WTC11 (cell line): ENCODE results near the gene ALDH3B1. TPM values are rescaled to one million over a fixed set of nuclear protein-coding genes. Genes with fewer than 3 reads are reported as not detected.

ENCODE experiments used
- ATAC-seq: fragments of 200-7000 bp; cut with Tn5 transposase; 2 replicates; pipeline ENCODE4 v1.10.0; 2021; ENCODE audit warnings: mild to moderate bottlenecking, moderate library complexity
- CTCF ChIA-PET: fragments of 300-600 bp; sonication (Branson Sonifier 250); formaldehyde crosslinking; loops from one replicate; lab custom pipeline; 2021; ENCODE audit warnings: antibody characterized with exemption; lab: Charles Lee
- POLR2A ChIA-PET: fragments of 350-600 bp; sonication (Branson Sonifier 250); formaldehyde crosslinking; loops from one replicate; lab custom pipeline; 2021; ENCODE audit warnings: antibody characterized with exemption; lab: Charles Lee
- DNase-seq: peaks from one replicate; pipeline ENCODE4 v3.0.0; 2021; ENCODE audit warnings: low spot score
- H3K27ac Mint-ChIP-seq: 2 replicates; pipeline ENCODE4 v1.8.0; 2021; ENCODE audit warnings: mixed read lengths
- H3K27me3 Mint-ChIP-seq: 2 replicates; pipeline ENCODE4 v1.8.0; 2021; ENCODE audit warnings: low read depth, mild to moderate bottlenecking, moderate library complexity, mixed read lengths
- H3K36me3 Mint-ChIP-seq: 2 replicates; pipeline ENCODE4 v1.8.0; 2021; ENCODE audit warnings: mixed read lengths
- H3K4me1 Mint-ChIP-seq: 2 replicates; pipeline ENCODE4 v1.8.0; 2022; ENCODE audit warnings: mixed read lengths
- H3K4me3 Mint-ChIP-seq: 2 replicates; pipeline ENCODE4 v1.8.0; 2021; ENCODE audit warnings: mild to moderate bottlenecking, moderate library complexity, mixed read lengths
- H3K9me3 Mint-ChIP-seq: 2 replicates; pipeline ENCODE4 v1.8.0; 2021; ENCODE audit warnings: mixed read lengths
- FOXP4 ChIP-seq: sonication (generic); formaldehyde crosslinking; IDR thresholded peaks from 2 replicates; pipeline ENCODE4 v1.8.0; 2022; ENCODE audit warnings: mild to moderate bottlenecking, missing genetic modification reagents
- GABPB1 ChIP-seq: sonication (generic); formaldehyde crosslinking; IDR thresholded peaks from 2 replicates; pipeline ENCODE4 v1.8.1; 2023; ENCODE audit warnings: mild to moderate bottlenecking, missing genetic modification reagents
- GRHL2 ChIP-seq: fragments of 250-450 bp; sonication (Bioruptor Pico); IDR thresholded peaks from 2 replicates; pipeline ENCODE4 v1.8.0; 2022; ENCODE audit warnings: mild to moderate bottlenecking, moderate library complexity; ENCODE audit not compliant: insufficient replicate concordance, severe bottlenecking
- GTF2I ChIP-seq: fragments of 250-450 bp; sonication (Bioruptor Pico); conservative IDR thresholded peaks from 2 replicates; pipeline ENCODE4 v1.4.0; 2021; ENCODE audit warnings: mild to moderate bottlenecking
- NFYB ChIP-seq: sonication (generic); formaldehyde crosslinking; conservative IDR thresholded peaks from 2 replicates; pipeline ENCODE4 v1.8.0; 2022; ENCODE audit warnings: low read depth, missing genetic modification reagents
- OVOL2 ChIP-seq: fragments of 250-450 bp; sonication (Bioruptor Pico); IDR thresholded peaks from 2 replicates; pipeline ENCODE4 v1.9.0; 2021; ENCODE audit warnings: mild to moderate bottlenecking, borderline replicate concordance
- RELA ChIP-seq: sonication (generic); formaldehyde crosslinking; IDR thresholded peaks from 2 replicates; pipeline ENCODE4 v1.8.1; 2022; ENCODE audit warnings: missing genetic modification reagents, mild to moderate bottlenecking, borderline replicate concordance
- SMAD4 ChIP-seq: sonication (generic); formaldehyde crosslinking; IDR thresholded peaks from 2 replicates; pipeline ENCODE4 v1.8.0; 2022; ENCODE audit warnings: mild to moderate bottlenecking, missing genetic modification reagents
- SP1 ChIP-seq: sonication (generic); formaldehyde crosslinking; conservative IDR thresholded peaks from 2 replicates; pipeline ENCODE4 v1.8.1; 2022; ENCODE audit warnings: missing genetic modification reagents
- TCF7 ChIP-seq: sonication (generic); formaldehyde crosslinking; IDR thresholded peaks from 2 replicates; pipeline ENCODE4 v1.8.0; 2022; ENCODE audit warnings: mild to moderate bottlenecking, low read depth, missing genetic modification reagents, moderate library complexity
- ZBTB21 ChIP-seq: sonication (generic); formaldehyde crosslinking; IDR thresholded peaks from 2 replicates; pipeline ENCODE4 v1.8.1; 2023; ENCODE audit warnings: mild to moderate bottlenecking, missing genetic modification reagents, borderline replicate concordance
- ZNF512 ChIP-seq: sonication (generic); formaldehyde crosslinking; IDR thresholded peaks from 2 replicates; pipeline ENCODE4 v1.8.1; 2022; ENCODE audit warnings: missing genetic modification reagents, borderline replicate concordance
- total RNA-seq: library from RNA; stranded (reverse); gene quantifications from 3 replicates; pipeline ENCODE4 v1.2.3, GENCODE V29; 2021
- TF ChIP-seq, protein P1 (sequence below): fragments of 200-600 bp; IDR thresholded peaks from 2 replicates; pipeline ENCODE4 v1.8.0; 2022; ENCODE audit warnings: antibody characterized with exemption
- TF ChIP-seq, protein P2 (sequence below): fragments of 250-450 bp; sonication (Bioruptor Pico); IDR thresholded peaks from 2 replicates; pipeline ENCODE4 v1.8.0; 2021; ENCODE audit warnings: mild to moderate bottlenecking

Gene ALDH3B1
- total RNA-seq, 1 experiment from 2014 or later: 0.46 TPM

GRCh38 chr11:68015467-68015866 is 5.3 kb downstream of the ALDH3B1 start:
- ChIA-PET CTCF (no interaction called here), POLR2A (no interaction called here)
- Mint-ChIP-seq H3K4me1 (peaks cover 8% of the 10 kb centered on the region), H3K27ac (no peak overlapping the region), H3K36me3 (no peaks in the 10 kb centered on the region), H3K4me3 (no peak overlapping the region), H3K9me3 (no peaks in the 10 kb centered on the region), H3K27me3 (no peaks in the 10 kb centered on the region)
- TF ChIP-seq ZNF512 (CRISPR knock-in tag) (no peak), GRHL2 (CRISPR knock-in tag) (no peak), ZBTB21 (CRISPR knock-in tag) (no peak), GABPB1 (no peak), TCF7 (CRISPR knock-in tag) (no peak), OVOL2 (no peak), RELA (CRISPR knock-in tag) (no peak), FOXP4 (CRISPR knock-in tag) (no peak), NFYB (CRISPR knock-in tag) (no peak), SMAD4 (CRISPR knock-in tag) (no peak)
- TF ChIP-seq, protein P1, sequence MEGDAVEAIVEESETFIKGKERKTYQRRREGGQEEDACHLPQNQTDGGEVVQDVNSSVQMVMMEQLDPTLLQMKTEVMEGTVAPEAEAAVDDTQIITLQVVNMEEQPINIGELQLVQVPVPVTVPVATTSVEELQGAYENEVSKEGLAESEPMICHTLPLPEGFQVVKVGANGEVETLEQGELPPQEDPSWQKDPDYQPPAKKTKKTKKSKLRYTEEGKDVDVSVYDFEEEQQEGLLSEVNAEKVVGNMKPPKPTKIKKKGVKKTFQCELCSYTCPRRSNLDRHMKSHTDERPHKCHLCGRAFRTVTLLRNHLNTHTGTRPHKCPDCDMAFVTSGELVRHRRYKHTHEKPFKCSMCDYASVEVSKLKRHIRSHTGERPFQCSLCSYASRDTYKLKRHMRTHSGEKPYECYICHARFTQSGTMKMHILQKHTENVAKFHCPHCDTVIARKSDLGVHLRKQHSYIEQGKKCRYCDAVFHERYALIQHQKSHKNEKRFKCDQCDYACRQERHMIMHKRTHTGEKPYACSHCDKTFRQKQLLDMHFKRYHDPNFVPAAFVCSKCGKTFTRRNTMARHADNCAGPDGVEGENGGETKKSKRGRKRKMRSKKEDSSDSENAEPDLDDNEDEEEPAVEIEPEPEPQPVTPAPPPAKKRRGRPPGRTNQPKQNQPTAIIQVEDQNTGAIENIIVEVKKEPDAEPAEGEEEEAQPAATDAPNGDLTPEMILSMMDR: no peak
- TF ChIP-seq, protein P2, sequence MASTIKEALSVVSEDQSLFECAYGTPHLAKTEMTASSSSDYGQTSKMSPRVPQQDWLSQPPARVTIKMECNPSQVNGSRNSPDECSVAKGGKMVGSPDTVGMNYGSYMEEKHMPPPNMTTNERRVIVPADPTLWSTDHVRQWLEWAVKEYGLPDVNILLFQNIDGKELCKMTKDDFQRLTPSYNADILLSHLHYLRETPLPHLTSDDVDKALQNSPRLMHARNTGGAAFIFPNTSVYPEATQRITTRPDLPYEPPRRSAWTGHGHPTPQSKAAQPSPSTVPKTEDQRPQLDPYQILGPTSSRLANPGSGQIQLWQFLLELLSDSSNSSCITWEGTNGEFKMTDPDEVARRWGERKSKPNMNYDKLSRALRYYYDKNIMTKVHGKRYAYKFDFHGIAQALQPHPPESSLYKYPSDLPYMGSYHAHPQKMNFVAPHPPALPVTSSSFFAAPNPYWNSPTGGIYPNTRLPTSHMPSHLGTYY (CRISPR knock-in tag): no peak
- ATAC-seq: no peak
- DNase-seq: no peak

DNA sequence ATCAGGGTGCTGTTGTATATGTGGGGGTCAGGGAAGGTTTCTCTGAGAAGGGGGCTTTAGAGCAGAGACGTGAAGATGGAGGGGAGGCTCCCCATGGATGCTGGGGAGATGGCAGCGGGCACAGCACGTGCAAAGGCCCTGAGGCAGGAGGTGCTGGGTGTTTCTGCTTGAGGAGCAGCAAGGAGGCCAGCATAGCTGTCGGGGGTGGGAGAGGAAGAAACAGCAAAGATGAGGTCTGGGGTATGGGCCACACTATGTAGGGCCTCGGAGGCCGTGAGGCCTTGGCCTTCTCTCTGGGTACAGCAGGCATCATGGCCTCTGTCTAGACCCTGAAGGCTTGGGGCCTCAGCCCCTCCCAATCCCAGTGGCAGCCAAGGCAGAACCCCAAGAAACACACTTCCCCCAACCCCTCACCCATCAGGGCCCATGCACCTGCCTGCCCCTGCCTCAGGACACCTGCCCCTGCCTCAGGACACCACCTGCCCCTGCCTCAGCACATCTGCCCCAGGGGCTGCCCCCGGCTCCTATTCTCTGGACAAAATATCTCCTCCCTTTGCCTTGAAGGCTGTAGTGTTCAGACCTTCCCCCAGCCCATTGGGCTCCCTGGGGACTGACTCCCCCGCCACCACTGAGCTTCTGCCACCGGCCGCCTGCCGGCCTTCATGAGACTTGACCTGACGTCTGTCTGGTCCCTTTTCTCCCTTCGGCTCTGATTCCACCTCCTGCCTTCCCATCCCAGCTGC is 6.2 kb downstream of the ALDH3B1 start:
- no peak for ATAC-seq
- no peak overlapping the region for H3K4me3 Mint-ChIP-seq

More for the DNA sequence above, 6.2 kb downstream of the ALDH3B1 start:
- ChIA-PET POLR2A (no interaction called here), CTCF (interaction anchor here (0.6 kb wide), 1 partner anchor 73 kb away, joined by 3 read pairs; no protein-coding TSS in a partner anchor)
- Mint-ChIP-seq H3K27ac (no peak overlapping the region), H3K4me1 (peaks cover 8% of the 10 kb centered on the region), H3K9me3 (no peaks in the 10 kb centered on the region), H3K36me3 (no peaks in the 10 kb centered on the region), H3K27me3 (no peaks in the 10 kb centered on the region)
- DNase-seq: no peak
- TF ChIP-seq GTF2I (0 out of 2 replicates have a peak, but pooled peaks have one; percentile 26), SP1 (CRISPR knock-in tag) (no peak)
